Lung (tissue), 12 donors: ENCODE data around the gene SUSD4. TPM values are rescaled to one million over a fixed set of nuclear protein-coding genes. Genes with fewer than 3 reads are reported as not detected.

Experiments
- ATAC-seq: fragments of 200-7000 bp; cut with Tn5 transposase; one replicate; pipeline ENCODE4 v1.9.1; 2020; ENCODE audit warnings: moderate number of reproducible peaks; ENCODE audit not compliant: insufficient read depth, low FRiP score
- DNase-seq, 3 donors: peaks; one replicate each; pipeline ENCODE4 v3.0.0-alpha.2; 2013 to 2017
- H3K27ac ChIP-seq, 2 donors: one replicate each; pipeline ENCODE4 v1.5.1; 2013; ENCODE audit warnings: mild to moderate bottlenecking in 2 of 2, moderate library complexity in 2 of 2, control low read depth in 1 of 2, inconsistent platforms in 1 of 2, low read depth in 1 of 2, low read length in 1 of 2
- H3K27me3 ChIP-seq, 3 donors: one replicate each; pipeline ENCODE4 v1.5.1; 2013; ENCODE audit warnings: low read length in 2 of 3; ENCODE audit not compliant: control insufficient read depth in 3 of 3, insufficient read depth in 3 of 3
- H3K36me3 ChIP-seq, 4 donors: one replicate each; pipeline ENCODE4 v1.5.1; 2013; ENCODE audit warnings: low read length in 4 of 4, mild to moderate bottlenecking in 1 of 4, moderate library complexity in 1 of 4; ENCODE audit not compliant: control insufficient read depth in 4 of 4, insufficient read depth in 4 of 4
- H3K4me1 ChIP-seq, 5 donors: one replicate each; pipeline ENCODE4 v1.5.1; 2013; ENCODE audit warnings: low read length in 5 of 5, mild to moderate bottlenecking in 2 of 5, moderate library complexity in 1 of 5; ENCODE audit not compliant: control insufficient read depth in 5 of 5, insufficient read depth in 5 of 5
- H3K4me3 ChIP-seq: one replicate; pipeline ENCODE4 v1.5.1; 2013; ENCODE audit warnings: mild to moderate bottlenecking, control low read depth, moderate library complexity
- H3K9ac ChIP-seq, 2 donors: one replicate each; pipeline ENCODE4 v1.5.1; 2013; ENCODE audit warnings: low read length in 2 of 2, control low read depth in 1 of 2; ENCODE audit not compliant: insufficient read depth in 1 of 2
- H3K9me3 ChIP-seq, 4 donors: one replicate each; pipeline ENCODE4 v1.5.1; 2013; ENCODE audit warnings: low read length in 3 of 4, mild to moderate bottlenecking in 1 of 4, moderate library complexity in 1 of 4; ENCODE audit not compliant: control insufficient read depth in 4 of 4, insufficient read depth in 3 of 4
- CTCF ChIP-seq: IDR thresholded peaks from 2 replicates; pipeline ENCODE4 v1.5.1; 2012; ENCODE audit warnings: mild to moderate bottlenecking; ENCODE audit errors: control extremely low read depth, extremely low read depth
- WGBS, 2 donors: extraction: QIAGEN DNeasy Blood & Tissue Kit; methylation state at CpG; one replicate each; pipeline ENCODE4 v1.1.7; 2013; 5-methylcytosine and 5-hydroxymethylcytosine counted together
- polyA plus RNA-seq, 2 donors: library from polyadenylated mRNA; stranded (reverse); fragments of 200-250 nt; gene quantifications; one replicate each; pipeline ENCODE4 v1.2.1, GENCODE V29; 2013
- total RNA-seq, 2 donors: library from RNA; depleted of rRNA in 1 of 2; stranded (reverse); fragments of >200 nt in 1 of 2; gene quantifications; one replicate each; pipeline ENCODE4 v1.2.1, GENCODE V29; 2014 to 2021
- donor health status: control.
- donor health status: control.
- donor health status: Bipolar disorder and iron deficiency.
- donor health status: healthy.
- donor health status: DM: yes; HTN: yes; CAD: no.

The SUSD4 gene
- total and polyA plus RNA-seq, 4 donors, result 2.8 to 17.0 (median 4.9) TPM

- TF ChIP-seq CTCF, result no peak
- H3K27me3 ChIP-seq, result no peaks in the 10 kb centered on the region
- 87 to 95% methylated on average over 2 of the region's 2 CpGs for WGBS, 2 donors
Observed at GRCh38 chr1:223312273-223312672, 51.7 kb downstream of the SUSD4 start.

GRCh38 chr1:223311826-223312225 is 52.1 kb downstream of the SUSD4 start:
- Histone ChIP-seq H3K9ac (no peak overlapping the region), H3K4me1 (no peaks in the 10 kb centered on the region), H3K4me3 (no peak overlapping the region), H3K9me3 (no peaks in the 10 kb centered on the region), H3K36me3 (no peaks in the 10 kb centered on the region), H3K27me3 (no peaks in the 10 kb centered on the region), H3K27ac (no peak overlapping the region)
- DNase-seq, result no peak
- 88 to 92% methylated on average over 3 of the region's 3 CpGs for WGBS, 2 donors
- no peak for TF ChIP-seq CTCF
- ATAC-seq, result no peak

More at GRCh38 chr1:223312273-223312672, 51.7 kb downstream of the SUSD4 start:
- Histone ChIP-seq H3K4me1 (no peaks in the 10 kb centered on the region), H3K27ac (no peak overlapping the region), H3K36me3 (no peaks in the 10 kb centered on the region), H3K4me3 (no peak overlapping the region), H3K9me3 (no peaks in the 10 kb centered on the region), H3K9ac (no peak overlapping the region)
- DNase-seq, result no peak
- no peak for ATAC-seq

- H3K9ac ChIP-seq, result no peak overlapping the region
- 72 to 74% methylated on average over 2 of the region's 2 CpGs for WGBS, 2 donors
- no peaks in the 10 kb centered on the region for H3K4me1 ChIP-seq
- TF ChIP-seq CTCF, result no peak
- DNase-seq (no peak), ATAC-seq (no peak)
- H3K27me3 ChIP-seq, result no peaks in the 10 kb centered on the region
- H3K36me3 ChIP-seq, result no peaks in the 10 kb centered on the region
- H3K4me3 ChIP-seq, result no peak overlapping the region
- H3K27ac ChIP-seq, result no peak overlapping the region
- no peaks in the 10 kb centered on the region for H3K9me3 ChIP-seq
Observed at GRCh38 chr1:223308136-223308535, 55.8 kb downstream of the SUSD4 start.

- Histone ChIP-seq H3K9me3 (no peaks in the 10 kb centered on the region), H3K4me1 (no peaks in the 10 kb centered on the region), H3K27ac (no peak overlapping the region), H3K36me3 (no peaks in the 10 kb centered on the region), H3K4me3 (no peak overlapping the region), H3K27me3 (no peaks in the 10 kb centered on the region), H3K9ac (no peak overlapping the region)
- DNase-seq, result no peak
- WGBS, 2 donors, result 94 to 96% methylated on average over 5 of the region's 5 CpGs
- ATAC-seq, result no peak
- TF ChIP-seq CTCF, result no peak
Observed at GRCh38 chr1:223307544-223307943, 56.4 kb downstream of the SUSD4 start.
